ENCODE data around the gene CAPN12.

- no peak for TF ChIP-seq EGR1 (IDR thresholded peaks at IDR 0.05; ENCODE audit: low read depth in 2 of 2)
- TF ChIP-seq CTCF (IDR thresholded peaks at IDR 0.05; ENCODE audit: low read depth, low read length, missing input control): no peak
These were observed 24.3 kb downstream of the CAPN12 start for GRCh38 chr19:38719761-38720558.
